ENCODE data around the gene SLC16A4.
A peak's percentile ranks its signal among the peaks of the same experiment; 100 is the strongest.
"Not testable (repeated sequence)": the region's sequence is repeated elsewhere in the genome, so short reads cannot be mapped to it uniquely, and the experiment has no call there.

The SLC16A4 gene

GRCh38 chr1:110390692-110391245, at the start of gene SLC16A4:
SLC16A4 (minus strand) TSS chr1:110391026; CDS start chr1:110389323, 1,703 bp downstream.
- no peak for DNase-seq (ENCODE audit: low spot score)

GRCh38 chr1:110439873-110440272, 49.0 kb upstream of the SLC16A4 start:
- DNase-seq (ENCODE audit: low spot score) = not testable (repeated sequence)

GRCh38 chr1:110438893-110439292, 48.1 kb upstream of the SLC16A4 start:
- DNase-seq (ENCODE audit: low spot score) = no peak

GRCh38 chr1:110437645-110438299, 46.9 kb upstream of the SLC16A4 start:
- DNase-seq (ENCODE audit: low spot score) = not testable (repeated sequence)

- no peak for DNase-seq (ENCODE audit: low spot score)
These were observed 45.8 kb upstream of the SLC16A4 start for GRCh38 chr1:110436635-110437034.

GRCh38 chr1:110434946-110435345, 44.1 kb upstream of the SLC16A4 start:
- DNase-seq (ENCODE audit: low spot score) = no peak

- no peak for DNase-seq (ENCODE audit: low spot score)
These were observed 43.0 kb upstream of the SLC16A4 start for GRCh38 chr1:110433803-110434202.

GRCh38 chr1:110433213-110433612, 42.4 kb upstream of the SLC16A4 start:
- DNase-seq (ENCODE audit: low spot score) = no peak

GRCh38 chr1:110430901-110431300, 40.1 kb upstream of the SLC16A4 start:
- DNase-seq (ENCODE audit: low spot score) = no peak

GRCh38 chr1:110430366-110430765, 39.5 kb upstream of the SLC16A4 start:
- DNase-seq (ENCODE audit: low spot score) = no peak

GRCh38 chr1:110428946-110429345, 38.1 kb upstream of the SLC16A4 start:
- no peak for DNase-seq (ENCODE audit: low spot score)

- no peak for DNase-seq (ENCODE audit: low spot score)
These were observed 36.0 kb upstream of the SLC16A4 start for GRCh38 chr1:110426854-110427253.

- DNase-seq (ENCODE audit: low spot score) = no peak
These were observed 34.9 kb upstream of the SLC16A4 start for GRCh38 chr1:110425612-110426152.

- DNase-seq (ENCODE audit: low spot score) = no peak
These were observed 34.1 kb upstream of the SLC16A4 start for GRCh38 chr1:110424699-110425611.

GRCh38 chr1:110420874-110421793, 30.3 kb upstream of the SLC16A4 start:
- DNase-seq (ENCODE audit: low spot score) = peak; percentile 34

- DNase-seq (ENCODE audit: low spot score) = no peak
These were observed 29.3 kb upstream of the SLC16A4 start for GRCh38 chr1:110420023-110420662.

GRCh38 chr1:110418729-110419128, 27.9 kb upstream of the SLC16A4 start:
- DNase-seq (ENCODE audit: low spot score) = no peak

- DNase-seq (ENCODE audit: low spot score) = not testable (repeated sequence)
These were observed 22.2 kb upstream of the SLC16A4 start for GRCh38 chr1:110413045-110413444.

GRCh38 chr1:110412576-110412975, 21.8 kb upstream of the SLC16A4 start:
- DNase-seq (ENCODE audit: low spot score) = peak; percentile 92

- DNase-seq (ENCODE audit: low spot score) = no peak
These were observed 20.4 kb upstream of the SLC16A4 start for GRCh38 chr1:110411173-110411735.

GRCh38 chr1:110409316-110409715, 18.5 kb upstream of the SLC16A4 start:
- no peak for DNase-seq (ENCODE audit: low spot score)

Measured in hematopoietic multipotent progenitor cell treated with erythropoietin and hydrocortisone succinate and interleukin-3 and kit ligand, for 17 days (in vitro differentiated cells).